GM19328 (cell line): ENCODE data around the gene ADAM15.

ENCODE experiments used
- ATAC-seq: cut with Tn5 transposase; IDR thresholded peaks from one replicate; pipeline ENCODE4 v1.9.1; 2021; ENCODE audit warnings: mild to moderate bottlenecking, moderate library complexity; ENCODE audit not compliant: unreplicated experiment

The ADAM15 gene

GRCh38 chr1:155084722-155085503 lies 33.8 kb downstream of the ADAM15 start:
- peak; percentile 73 for ATAC-seq

GRCh38 chr1:155085504-155086127 lies 34.5 kb downstream of the ADAM15 start:
- no peak for ATAC-seq

- ATAC-seq = no peak
Measured at GRCh38 chr1:155086128-155086741, 35.1 kb downstream of the ADAM15 start.

GRCh38 chr1:155086856-155087535 lies 35.9 kb downstream of the ADAM15 start:
- no peak for ATAC-seq

- ATAC-seq = no peak
Measured at GRCh38 chr1:155091071-155092051, 40.2 kb downstream of the ADAM15 start.

GRCh38 chr1:155092131-155092530 lies 41.0 kb downstream of the ADAM15 start:
- ATAC-seq = no peak

GRCh38 chr1:155092641-155093040 lies 41.5 kb downstream of the ADAM15 start:
- ATAC-seq = no peak

- no peak for ATAC-seq
Measured at GRCh38 chr1:155093911-155094621, 43.0 kb downstream of the ADAM15 start.

- no peak for ATAC-seq
Measured at GRCh38 chr1:155094622-155094948, 43.5 kb downstream of the ADAM15 start.

GRCh38 chr1:155099331-155099730 lies 48.2 kb downstream of the ADAM15 start:
- no peak for ATAC-seq

- no peak for ATAC-seq
Measured at GRCh38 chr1:155103325-155103724, 52.2 kb downstream of the ADAM15 start.

GRCh38 chr1:155104605-155105534 lies 53.8 kb downstream of the ADAM15 start:
- ATAC-seq = no peak

GRCh38 chr1:155105604-155106011 lies 54.5 kb downstream of the ADAM15 start:
- no peak for ATAC-seq

- no peak for ATAC-seq
Measured at GRCh38 chr1:155106862-155107261, 55.7 kb downstream of the ADAM15 start.

- no peak for ATAC-seq
Measured at GRCh38 chr1:155107309-155108264, 56.5 kb downstream of the ADAM15 start.

GRCh38 chr1:155108296-155108695 lies 57.2 kb downstream of the ADAM15 start:
- no peak for ATAC-seq

- ATAC-seq = no peak
Measured at GRCh38 chr1:155110381-155110780, 59.3 kb downstream of the ADAM15 start.

- no peak for ATAC-seq
Measured at GRCh38 chr1:155110826-155111225, 59.7 kb downstream of the ADAM15 start.
